Adrenal gland (tissue), 12 donors: ENCODE measurements around the gene SHFL. TPM values are rescaled to one million over a fixed set of nuclear protein-coding genes. Genes with fewer than 3 reads are reported as not detected.
A peak's percentile ranks its signal among the peaks of the same experiment; 100 is the strongest.

Experiments used
- DNase-seq, 7 donors: peaks; one replicate each; pipeline ENCODE4 v3.0.0-alpha.2; 2019 to 2020
- H3K27ac ChIP-seq, 5 donors: fragments of 200-600 bp; sonication (generic) in 4 of 5; 1 replicate in 3 of 5; 2 replicates in 2 of 5; pipeline versions ENCODE4 v1.5.1 to v1.8.0; 2016 to 2020; ENCODE audit warnings: mild to moderate bottlenecking in 1 of 5
- H3K27me3 ChIP-seq: fragments of 200-600 bp; 2 replicates; pipeline ENCODE4 v1.8.0; 2021
- H3K36me3 ChIP-seq, 2 donors: fragments of 200-600 bp; replicated peaks in 1 of 2; 1 replicate in 1 of 2; 2 replicates in 1 of 2; pipeline versions ENCODE4 v1.5.1 to v1.8.0; 2018 to 2022
- H3K4me1 ChIP-seq, 2 donors: fragments of 200-600 bp; replicated peaks in 1 of 2; 1 replicate in 1 of 2; 2 replicates in 1 of 2; pipeline versions ENCODE4 v1.5.1 to v1.8.0; 2018 to 2021
- H3K4me3 ChIP-seq, 4 donors: fragments of 200-600 bp; sonication (generic) in 3 of 4; one replicate each; pipeline ENCODE4 v1.5.1; 2016 to 2018
- H3K9me3 ChIP-seq, 3 donors: fragments of 200-600 bp; sonication (generic) in 1 of 3; replicated peaks in 1 of 3; 1 replicate in 2 of 3; 2 replicates in 1 of 3; pipeline versions ENCODE4 v1.5.1 to v1.8.0; 2016 to 2021
- CTCF ChIP-seq, 6 experiments: fragments of 450-650 bp in 4 of 6; fragments of 200-600 bp in 2 of 6; sonication (generic) in 1 of 6; IDR thresholded peaks; 1 replicate in 5 of 6; 2 replicates in 1 of 6; pipeline versions ENCODE4 v1.5.1 to v1.8.0; 2016 to 2021; ENCODE audit warnings: antibody characterized with exemption in 6 of 6, mild to moderate bottlenecking in 2 of 6, moderate library complexity in 1 of 6
- POLR2A ChIP-seq, 2 donors: fragments of 450-650 bp; IDR thresholded peaks; one replicate each; pipeline ENCODE4 v1.6.1; 2017; ENCODE audit warnings: antibody characterized with exemption in 2 of 2, mild to moderate bottlenecking in 2 of 2, moderate library complexity in 1 of 2
- WGBS, 4 donors: extraction: QIAGEN DNeasy Blood & Tissue Kit in 2 of 4; methylation state at CpG; one replicate each; pipeline versions ENCODE4 v1.1.5 to v1.1.7; 2013 to 2017; 5-methylcytosine and 5-hydroxymethylcytosine counted together
- intact Hi-C, 2 donors: fragments of 100-400 bp; cut with DNase I; formaldehyde crosslinking; loops; one replicate each; pipeline versions ENCODE4 v1.14.1 to v1.15.0; 2022 to 2023
- polyA plus RNA-seq, 3 donors: library from polyadenylated mRNA; stranded (reverse); fragments of 200-250 nt in 2 of 3; fragments of 350-450 nt in 1 of 3; fragmentation: Illumina TruSeq in 1 of 3; extraction: RNeasy Lipid Tissue Mini Kit (QIAGEN cat#74804) in 1 of 3; gene quantifications; one replicate each; pipeline ENCODE4 v1.2.3, GENCODE V29; 2013 to 2014
- total RNA-seq, 9 donors: library from RNA; depleted of rRNA in 4 of 9; stranded (reverse); fragments of >200 nt in 4 of 9; fragments of 120-200 nt in 1 of 9; fragmentation: NEBNext Ultra II Directional in 1 of 9; extraction: Animal tissue kit (Norgen Biotek cat#: 25700) in 1 of 9; gene quantifications; one replicate each; pipeline versions ENCODE4 v1.1.0 to v1.2.4, GENCODE V29; 2013 to 2023
- donor health status: healthy with polysubstance abuse.
- donor health status: Bipolar disorder and iron deficiency.
- donor health status: DM: yes; HTN: yes; CAD: no.
- donor health status: DM: no; HTN: no; CAD: no.
- donor health status: DM: no; HTN: no; CAD: no.
- donor health status: DM: yes; HTN: yes; CAD: no.

SHFL gene
- total and polyA plus RNA-seq, 12 donors, result 17.4 to 116 (median 42.3) TPM

- DNase-seq, result no peak
- intact Hi-C loops, result no loop called here
- H3K4me1 ChIP-seq, result no peaks in the 10 kb centered on the region
- H3K27me3 ChIP-seq, result no peaks in the 10 kb centered on the region
- WGBS, 4 donors, result 70 to 78% (median 75%) methylated on average over 14 to 22 of the region's 22 CpGs
- H3K27ac ChIP-seq, result no peak overlapping the region
- H3K36me3 ChIP-seq, result no peaks in the 10 kb centered on the region
- no peak overlapping the region for H3K4me3 ChIP-seq
- peaks cover 0 to 4% (median 0%) of the 10 kb centered on the region in 3 donors for H3K9me3 ChIP-seq
- TF ChIP-seq POLR2A (IDR thresholded peaks at IDR 0.05) (no peak), CTCF (IDR thresholded peaks at IDR 0.05) (no peak)
Measured at GRCh38 chr19:10070730-10071446, 15.2 kb upstream of the SHFL start.

- intact Hi-C loops, result no loop called here
- TF ChIP-seq POLR2A (IDR thresholded peaks at IDR 0.05), result no peak
- TF ChIP-seq CTCF (IDR thresholded peaks at IDR 0.05), result peak in 2 of 6 experiments; percentile 8 to 34
- H3K27me3 ChIP-seq, result no peaks in the 10 kb centered on the region
- H3K4me3 ChIP-seq, result no peak overlapping the region
- H3K36me3 ChIP-seq, result no peaks in the 10 kb centered on the region
- H3K4me1 ChIP-seq, result no peaks in the 10 kb centered on the region
- no peak overlapping the region for H3K27ac ChIP-seq
- peaks cover 0 to 4% (median 0%) of the 10 kb centered on the region in 3 donors for H3K9me3 ChIP-seq
- DNase-seq, result no peak
- WGBS, 4 donors, result 10 to 66% (median 53%) methylated on average over 1 to 2 of the region's 2 CpGs
Measured at GRCh38 chr19:10074153-10074552, 12.0 kb upstream of the SHFL start.

- H3K36me3 ChIP-seq, result no peaks in the 10 kb centered on the region
- TF ChIP-seq POLR2A (IDR thresholded peaks at IDR 0.05), result no peak
- TF ChIP-seq CTCF (IDR thresholded peaks at IDR 0.05), result no peak
- no peaks in the 10 kb centered on the region for H3K4me1 ChIP-seq
- H3K27ac ChIP-seq, result no peak overlapping the region
- no peaks in the 10 kb centered on the region for H3K27me3 ChIP-seq
- intact Hi-C loops, result no loop called here
- no peak overlapping the region for H3K4me3 ChIP-seq
- peaks cover 0 to 4% (median 0%) of the 10 kb centered on the region in 3 donors for H3K9me3 ChIP-seq
- 76 to 82% (median 80%) methylated on average over 6 of the region's 6 CpGs for WGBS, 4 donors
- no peak for DNase-seq
Measured at GRCh38 chr19:10076535-10076934, 9.6 kb upstream of the SHFL start.

GRCh38 chr19:10078329-10078728, 7.8 kb upstream of the SHFL start:
- H3K9me3 ChIP-seq, result peaks cover 0 to 4% (median 0%) of the 10 kb centered on the region in 3 donors
- no peak overlapping the region for H3K4me3 ChIP-seq
- H3K4me1 ChIP-seq, result no peaks in the 10 kb centered on the region
- TF ChIP-seq POLR2A (IDR thresholded peaks at IDR 0.05), result no peak
- TF ChIP-seq CTCF (IDR thresholded peaks at IDR 0.05), result no peak
- intact Hi-C loops, result no loop called here
- no peak for DNase-seq
- H3K36me3 ChIP-seq, result no peaks in the 10 kb centered on the region
- H3K27ac ChIP-seq, result no peak overlapping the region
- WGBS, 4 donors, result 77 to 80% (median 79%) methylated on average over 8 of the region's 8 CpGs
- no peaks in the 10 kb centered on the region for H3K27me3 ChIP-seq
